ENCODE results near the gene PDPK1.

PDPK1 gene

GRCh38 chr16:2507665-2508064 is 30.2 kb upstream of the PDPK1 start:
- no peak for DNase-seq

GRCh38 chr16:2508722-2509400 is 29.0 kb upstream of the PDPK1 start:
- DNase-seq, result no peak

- no peak for DNase-seq
Measured at GRCh38 chr16:2511128-2511800, 26.6 kb upstream of the PDPK1 start.

- DNase-seq, result no peak
Measured at GRCh38 chr16:2511996-2512734, 25.7 kb upstream of the PDPK1 start.

DNA sequence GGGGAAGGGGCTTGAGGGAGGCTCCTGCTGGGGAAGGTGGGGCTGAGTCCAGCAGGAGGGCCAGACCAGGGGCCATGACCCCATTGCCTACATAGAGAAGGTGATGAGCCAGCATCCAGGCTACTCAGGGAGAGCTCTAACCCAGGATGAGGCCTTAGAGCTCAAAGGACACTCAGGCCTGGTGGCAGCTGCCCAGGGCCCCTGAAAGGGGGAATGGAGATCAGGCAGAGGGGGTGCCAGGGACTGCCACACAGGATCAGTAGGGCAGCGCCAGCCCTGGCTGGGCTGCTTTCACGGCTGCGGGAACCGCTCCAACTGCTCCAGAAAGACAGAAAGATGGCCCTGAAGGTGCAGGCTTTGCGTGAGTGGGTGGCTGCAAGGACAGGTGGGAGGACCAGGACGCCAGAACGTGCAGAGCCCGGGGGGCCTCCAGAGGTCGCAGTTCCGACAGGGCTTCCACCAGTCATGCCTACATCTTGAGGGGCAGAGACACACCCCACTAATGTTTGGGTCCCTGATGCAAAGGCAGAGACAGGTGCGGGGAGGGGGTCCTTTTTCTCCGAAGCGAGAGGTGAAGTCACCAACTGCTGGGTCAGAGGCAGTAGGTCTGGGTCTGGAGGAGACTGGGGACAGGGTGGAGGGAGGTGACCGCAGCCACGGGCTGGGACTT is 25.0 kb upstream of the PDPK1 start:
- no peak for DNase-seq

DNA sequence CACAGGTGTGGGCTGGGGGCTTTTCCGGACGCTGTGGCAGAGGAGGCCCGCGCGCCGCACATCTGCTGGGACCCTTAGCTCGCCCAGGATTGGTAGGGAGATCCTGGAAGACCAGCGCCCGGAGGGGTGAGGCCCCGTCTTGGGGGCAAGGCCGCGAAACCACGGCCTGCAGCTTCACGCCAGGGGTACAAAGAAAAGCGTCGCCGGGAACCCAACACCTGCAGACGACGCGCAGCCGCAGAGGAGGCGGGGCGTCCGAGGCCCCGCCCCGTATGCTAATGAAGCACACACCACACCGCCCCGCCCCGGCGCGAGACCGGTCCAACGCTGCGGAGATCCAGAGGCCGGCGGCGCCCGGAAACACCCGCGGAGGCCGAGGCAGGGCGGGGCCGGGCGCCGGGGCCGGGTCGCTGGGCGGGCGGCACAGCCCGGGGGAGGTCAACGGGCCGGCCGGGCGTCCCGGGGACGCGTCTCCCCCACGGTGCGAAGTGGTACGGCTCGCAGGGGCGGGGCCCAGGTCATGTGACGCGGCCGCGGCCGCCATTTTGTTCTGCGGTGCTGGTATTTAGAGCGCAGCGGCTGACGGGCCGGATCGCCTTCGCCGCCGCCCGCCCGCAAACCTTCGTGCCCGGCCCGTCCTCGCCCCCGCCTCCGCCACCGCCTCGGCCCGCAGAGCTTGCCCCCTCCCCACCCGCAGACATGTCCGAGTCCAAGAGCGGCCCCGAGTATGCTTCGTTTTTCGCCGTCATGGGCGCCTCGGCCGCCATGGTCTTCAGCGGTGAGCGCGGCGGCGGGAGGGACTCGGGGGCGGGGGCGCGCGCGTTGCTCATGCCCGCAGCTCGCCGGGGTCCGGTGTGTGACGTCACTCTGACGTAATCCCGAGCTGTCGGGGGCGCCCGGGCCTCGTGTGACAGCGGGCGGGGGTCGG is 24.2 kb upstream of the PDPK1 start, which contains the start of gene ATP6V0C:
ATP6V0C (plus strand) TSS at position 548 of the 928 bp plus-strand sequence; CDS start at position 700, 152 bp downstream.
- DNase-seq, result peak; percentile 90

- peak; percentile 42 for DNase-seq
Measured at GRCh38 chr16:2514333-2515179, 23.3 kb upstream of the PDPK1 start.

DNA sequence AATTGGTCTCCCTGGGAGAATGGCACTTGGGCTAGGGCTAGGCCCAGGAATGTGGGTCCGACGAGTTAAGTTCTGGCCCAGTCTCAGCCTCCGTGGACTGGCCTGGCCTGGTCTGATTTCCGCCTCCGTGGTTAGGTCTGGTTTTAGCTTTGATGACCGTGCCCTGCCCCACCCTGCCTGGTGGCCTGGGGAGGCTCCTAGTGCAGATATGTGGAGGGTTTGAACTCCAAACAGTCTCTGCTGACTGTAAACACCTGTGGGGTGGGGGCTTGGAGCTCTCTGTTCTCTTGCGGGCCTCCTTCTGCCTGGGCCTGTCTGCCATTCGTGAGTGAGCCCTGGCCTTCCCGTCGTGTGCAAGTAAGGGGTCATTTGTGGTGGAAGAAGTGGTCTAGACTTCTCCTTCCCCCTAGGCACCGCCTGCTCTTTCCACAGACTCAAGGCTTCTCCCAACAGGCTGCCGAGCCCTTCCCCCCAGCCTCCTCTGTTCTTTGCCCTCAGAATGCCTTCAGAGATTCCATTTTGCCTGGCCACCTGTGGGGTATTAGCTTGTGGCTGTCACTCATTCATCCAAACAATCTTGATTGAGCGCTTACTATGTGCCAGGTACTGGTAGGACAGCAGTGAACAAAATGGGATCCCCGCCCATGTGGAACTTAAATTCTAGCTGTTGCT is 22.5 kb upstream of the PDPK1 start:
- DNase-seq, result no peak

- no peak for DNase-seq
Measured at GRCh38 chr16:2516391-2517240, 21.2 kb upstream of the PDPK1 start.

GRCh38 chr16:2517954-2518605 is 19.7 kb upstream of the PDPK1 start:
- DNase-seq, result no peak

GRCh38 chr16:2518823-2519710 is 18.8 kb upstream of the PDPK1 start:
- no peak for DNase-seq

- DNase-seq, result no peak
Measured at GRCh38 chr16:2519711-2520080, 18.1 kb upstream of the PDPK1 start.

DNA sequence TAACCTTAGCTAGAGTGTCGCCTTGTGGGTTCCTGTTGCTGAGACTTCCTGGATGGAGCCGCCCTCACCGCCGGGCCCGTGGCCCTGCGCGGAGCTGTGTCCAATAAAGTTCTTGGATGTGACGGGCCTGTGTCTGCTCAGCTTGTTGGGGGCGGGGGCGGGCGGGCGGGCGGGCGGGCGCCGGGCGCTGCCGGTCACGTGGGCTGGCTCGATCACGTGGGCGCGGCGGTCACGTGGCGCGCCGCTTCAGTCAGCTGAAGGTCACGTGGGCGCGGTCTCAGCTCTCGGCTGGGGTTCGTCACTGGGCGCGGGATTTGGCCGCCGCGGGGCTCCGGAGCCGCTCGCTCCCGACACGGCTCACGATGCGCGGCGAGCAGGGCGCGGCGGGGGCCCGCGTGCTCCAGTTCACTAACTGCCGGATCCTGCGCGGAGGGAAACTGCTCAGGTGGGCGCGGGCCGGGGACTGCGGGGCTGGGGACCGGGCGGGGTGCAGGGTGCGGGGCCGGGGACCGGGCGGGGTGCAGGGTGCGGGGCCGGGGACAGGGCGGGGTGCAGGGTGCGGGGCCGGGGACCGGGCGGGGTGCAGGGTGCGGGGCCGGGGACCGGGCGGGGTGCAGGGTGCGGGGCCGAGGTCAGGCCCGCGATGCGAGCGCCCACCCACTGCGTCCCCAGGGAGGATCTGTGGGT is 17.6 kb upstream of the PDPK1 start, which contains the start of gene AMDHD2:
AMDHD2 (plus strand) TSS at position 275 of the 687 bp plus-strand sequence; CDS start at position 363, 88 bp downstream.
- DNase-seq, result peak; percentile 91

DNA sequence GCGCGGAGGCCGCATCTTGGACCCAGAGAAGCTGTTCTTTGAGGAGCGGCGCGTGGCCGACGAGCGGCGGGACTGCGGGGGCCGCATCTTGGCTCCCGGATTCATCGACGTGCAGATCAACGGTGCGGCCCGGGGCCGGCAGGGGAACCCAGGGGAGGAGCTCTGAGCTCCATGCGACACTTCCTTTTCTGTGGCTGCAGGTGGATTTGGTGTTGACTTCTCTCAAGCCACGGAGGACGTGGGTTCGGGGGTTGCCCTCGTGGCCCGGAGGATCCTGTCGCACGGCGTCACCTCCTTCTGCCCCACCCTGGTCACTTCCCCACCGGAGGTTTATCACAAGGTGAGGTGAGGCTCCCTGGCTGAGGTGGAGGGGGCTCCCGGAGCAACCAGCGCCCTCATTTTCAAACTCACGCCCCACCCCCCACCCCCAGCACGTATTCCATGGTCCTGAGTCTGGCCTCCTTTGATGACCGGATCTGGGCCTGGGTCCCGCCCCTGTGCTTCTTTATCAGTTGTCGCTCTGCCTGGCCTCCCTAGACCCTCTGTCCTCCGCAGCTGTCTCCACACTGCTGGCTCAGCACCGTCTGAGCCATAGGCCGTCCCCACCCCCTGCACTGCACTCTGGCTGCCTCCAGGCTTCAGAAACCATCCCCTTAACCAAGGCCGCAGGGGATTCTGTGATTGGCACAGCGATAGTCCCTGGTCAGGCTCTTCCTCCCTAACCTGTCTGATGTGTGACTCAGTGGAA is 16.9 kb upstream of the PDPK1 start:
- peak; percentile 37 for DNase-seq

DNA sequence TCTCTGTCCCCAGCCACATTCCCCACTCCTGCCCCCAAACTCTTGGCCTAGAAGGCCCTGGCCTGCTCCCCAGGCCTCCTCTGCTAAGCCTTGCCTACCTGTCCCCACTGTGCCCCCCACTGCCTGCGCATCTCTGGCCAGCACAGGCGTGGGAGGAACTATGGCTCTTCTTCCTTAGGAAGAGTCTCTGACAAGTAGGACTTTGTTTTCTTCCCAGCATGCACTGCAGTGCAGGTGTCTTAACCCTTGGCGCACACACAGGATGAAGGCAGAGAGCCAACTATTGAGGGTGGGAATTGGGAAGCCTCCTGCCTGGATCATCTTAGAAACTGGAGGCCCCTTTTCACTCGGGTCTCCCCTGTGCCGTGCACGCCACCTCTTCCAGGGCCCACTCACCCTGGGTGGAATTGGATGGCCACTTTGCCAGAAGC is 14.0 kb upstream of the PDPK1 start:
- DNase-seq, result no peak

DNA sequence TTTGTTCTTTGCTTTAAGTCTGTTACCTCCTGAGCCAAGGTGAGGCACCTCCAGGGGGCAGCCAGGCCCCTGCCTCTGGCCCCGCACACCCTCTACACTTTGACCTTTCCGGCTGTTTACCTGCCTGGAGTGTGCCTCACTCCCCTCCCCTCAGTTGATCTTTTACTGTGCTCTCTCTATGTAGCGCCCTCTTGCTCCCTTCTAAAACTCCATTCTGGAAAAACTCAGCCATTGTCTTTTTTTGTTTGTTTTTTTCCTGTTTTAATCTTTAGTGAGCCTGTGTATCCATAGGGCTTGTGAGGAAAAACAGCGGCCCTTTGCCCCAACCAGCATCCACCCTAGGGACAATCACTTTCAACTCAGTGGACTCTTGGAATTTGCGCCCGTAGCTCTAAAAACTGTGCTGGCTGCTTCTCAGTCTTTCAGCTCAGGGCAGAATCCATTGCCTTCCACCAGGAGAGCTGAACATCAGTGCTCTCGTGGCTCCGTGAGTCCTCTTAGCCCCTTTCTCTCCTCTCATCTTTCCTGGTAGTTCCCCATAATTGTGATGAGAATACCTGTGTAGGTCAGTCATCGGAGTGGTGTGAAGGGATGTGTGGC is 13.4 kb upstream of the PDPK1 start:
- DNase-seq, result no peak

Measured in stimulated activated CD4-positive, alpha-beta T cell treated with anti-CD3 and anti-CD28 coated beads, Interleukin-4, amount 100 ng/mL, for 1 hour (primary cell).